MCF 10A (cell line): ENCODE data around the gene TDRD10. TPM values are rescaled to one million over a fixed set of nuclear protein-coding genes. Genes with fewer than 3 reads are reported as not detected.

ENCODE experiments used
- BruUV-seq: library from RNA; stranded (reverse); fragments of 400-500 nt; replicated peaks from 2 replicates; lab custom pipeline; 2021; lab: Mats Ljungman, UMichigan
- CTCF ChIA-PET: fragments of 300-600 bp; sonication (Branson Sonifier 250); formaldehyde crosslinking; extraction: SDS; loops from one replicate; lab custom pipeline; 2021; ENCODE audit warnings: antibody characterized with exemption, inconsistent platforms; lab: Yijun Ruan, JAX
- POLR2A ChIA-PET: fragments of 300-600, 350-650 bp; sonication (Branson Sonifier 250); formaldehyde crosslinking; extraction: SDS; loops from one replicate; lab custom pipeline; 2020; ENCODE audit warnings: antibody characterized with exemption, inconsistent platforms; lab: Yijun Ruan, JAX
- DNase-seq: peaks from one replicate; pipeline ENCODE4 v3.0.0-alpha.2; 2018; ENCODE audit not compliant: unreplicated experiment
- H3K27ac Mint-ChIP-seq: one replicate; pipeline ENCODE4 v1.8.0; 2022; ENCODE audit warnings: mild to moderate bottlenecking, low read depth, mixed read lengths; ENCODE audit not compliant: unreplicated experiment
- H3K27me3 Mint-ChIP-seq: one replicate; pipeline ENCODE4 v1.8.0; 2022; ENCODE audit warnings: mixed read lengths; ENCODE audit not compliant: insufficient read depth, unreplicated experiment
- H3K36me3 Mint-ChIP-seq: one replicate; pipeline ENCODE4 v1.8.0; 2022; ENCODE audit warnings: mild to moderate bottlenecking, moderate library complexity, mixed read lengths; ENCODE audit not compliant: insufficient read depth, unreplicated experiment
- H3K4me1 Mint-ChIP-seq: one replicate; pipeline ENCODE4 v1.8.0; 2022; ENCODE audit warnings: mixed read lengths; ENCODE audit not compliant: insufficient read depth, unreplicated experiment
- H3K4me3 Mint-ChIP-seq: one replicate; pipeline ENCODE4 v1.8.0; 2022; ENCODE audit warnings: mild to moderate bottlenecking, moderate library complexity, mixed read lengths; ENCODE audit not compliant: unreplicated experiment
- H3K9me3 Mint-ChIP-seq: one replicate; pipeline ENCODE4 v1.8.0; 2022; ENCODE audit warnings: mixed read lengths; ENCODE audit not compliant: unreplicated experiment
- intact Hi-C: fragments of 100-400 bp; cut with micrococcal nuclease; formaldehyde crosslinking; loops from 2 replicates; pipeline ENCODE4 v1.14.1; 2022
- total RNA-seq: library from RNA; stranded (reverse); gene quantifications from 2 replicates; pipeline ENCODE4 v1.2.3, GENCODE V29; 2022
- TF ChIP-seq, protein P1 (sequence below): fragments of 200-600 bp; IDR thresholded peaks from one replicate; pipeline ENCODE4 v1.8.0; 2022; ENCODE audit warnings: antibody characterized with exemption, mild to moderate bottlenecking; ENCODE audit not compliant: unreplicated experiment

TDRD10 gene
- total RNA-seq, 1 experiment from 2014 or later = not detected

GRCh38 chr1:154575147-154575927 lies 73.3 kb downstream of the TDRD10 start:
- ChIA-PET CTCF (interaction anchor here (0.6 to 2.9 kb wide), 4 partner anchors 16 to 343 kb away, joined by 3 to 13 read pairs (median 4); no protein-coding TSS in a partner anchor), POLR2A (interaction anchor here (0.9 to 2.4 kb wide), 4 partner anchors 12 to 31 kb away, joined by 3 to 8 read pairs (median 4); no protein-coding TSS in a partner anchor)
- peaks cover 27% of the 10 kb centered on the region for H3K27me3 Mint-ChIP-seq
- DNase-seq = no peak
- no peak overlapping the region for H3K4me3 Mint-ChIP-seq
- peaks cover 15% of the 10 kb centered on the region for H3K36me3 Mint-ChIP-seq
- intact Hi-C loops = no loop called here
- TF ChIP-seq, protein P1, sequence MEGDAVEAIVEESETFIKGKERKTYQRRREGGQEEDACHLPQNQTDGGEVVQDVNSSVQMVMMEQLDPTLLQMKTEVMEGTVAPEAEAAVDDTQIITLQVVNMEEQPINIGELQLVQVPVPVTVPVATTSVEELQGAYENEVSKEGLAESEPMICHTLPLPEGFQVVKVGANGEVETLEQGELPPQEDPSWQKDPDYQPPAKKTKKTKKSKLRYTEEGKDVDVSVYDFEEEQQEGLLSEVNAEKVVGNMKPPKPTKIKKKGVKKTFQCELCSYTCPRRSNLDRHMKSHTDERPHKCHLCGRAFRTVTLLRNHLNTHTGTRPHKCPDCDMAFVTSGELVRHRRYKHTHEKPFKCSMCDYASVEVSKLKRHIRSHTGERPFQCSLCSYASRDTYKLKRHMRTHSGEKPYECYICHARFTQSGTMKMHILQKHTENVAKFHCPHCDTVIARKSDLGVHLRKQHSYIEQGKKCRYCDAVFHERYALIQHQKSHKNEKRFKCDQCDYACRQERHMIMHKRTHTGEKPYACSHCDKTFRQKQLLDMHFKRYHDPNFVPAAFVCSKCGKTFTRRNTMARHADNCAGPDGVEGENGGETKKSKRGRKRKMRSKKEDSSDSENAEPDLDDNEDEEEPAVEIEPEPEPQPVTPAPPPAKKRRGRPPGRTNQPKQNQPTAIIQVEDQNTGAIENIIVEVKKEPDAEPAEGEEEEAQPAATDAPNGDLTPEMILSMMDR = no peak
- BruUV-seq = no TSS peak
- H3K27ac Mint-ChIP-seq = no peak overlapping the region
- H3K9me3 Mint-ChIP-seq = no peaks in the 10 kb centered on the region
- peaks cover 8% of the 10 kb centered on the region for H3K4me1 Mint-ChIP-seq

GRCh38 chr1:154575951-154576566 lies 74.0 kb downstream of the TDRD10 start:
- no peaks in the 10 kb centered on the region for H3K9me3 Mint-ChIP-seq
- no peak overlapping the region for H3K27ac Mint-ChIP-seq
- ChIA-PET CTCF (interaction anchor here (0.5 to 2.9 kb wide), 4 partner anchors 16 to 509 kb away, joined by 3 to 13 read pairs (median 4); no protein-coding TSS in a partner anchor), POLR2A (interaction anchor here (1.4 to 2.4 kb wide), 2 partner anchors 16 to 30 kb away, joined by 4 to 8 read pairs; no protein-coding TSS in a partner anchor)
- intact Hi-C loops = no loop called here
- peaks cover 8% of the 10 kb centered on the region for H3K4me1 Mint-ChIP-seq
- no peak for DNase-seq
- TF ChIP-seq, protein P1 = no peak
- H3K27me3 Mint-ChIP-seq = peaks cover 20% of the 10 kb centered on the region
- no TSS peak for BruUV-seq
- H3K4me3 Mint-ChIP-seq = no peak overlapping the region
- H3K36me3 Mint-ChIP-seq = peaks cover 20% of the 10 kb centered on the region

- Mint-ChIP-seq H3K9me3 (no peaks in the 10 kb centered on the region), H3K36me3 (peaks cover 34% of the 10 kb centered on the region), H3K4me1 (peaks cover 8% of the 10 kb centered on the region), H3K27me3 (peaks cover 18% of the 10 kb centered on the region), H3K4me3 (no peak overlapping the region), H3K27ac (no peak overlapping the region)
- no peak for DNase-seq
- intact Hi-C loops = no loop called here
- CTCF ChIA-PET = interaction anchor here (2.9 kb wide), 1 partner anchor 18 kb away, joined by 13 read pairs; no protein-coding TSS in a partner anchor
- TF ChIP-seq, protein P1 = no peak
- no TSS peak for BruUV-seq
- POLR2A ChIA-PET = interaction anchor here (0.8 to 2.6 kb wide), 4 partner anchors 9 to 18 kb away, joined by 3 to 8 read pairs (median 4); partner anchors contain the start of gene CHRNB2
Observed at GRCh38 chr1:154577346-154578057, 75.5 kb downstream of the TDRD10 start.
